ENCODE measurements around the gene RAB3IP. TPM values are rescaled to one million over a fixed set of nuclear protein-coding genes. Genes with fewer than 3 reads are reported as not detected.

RAB3IP gene, protein sequence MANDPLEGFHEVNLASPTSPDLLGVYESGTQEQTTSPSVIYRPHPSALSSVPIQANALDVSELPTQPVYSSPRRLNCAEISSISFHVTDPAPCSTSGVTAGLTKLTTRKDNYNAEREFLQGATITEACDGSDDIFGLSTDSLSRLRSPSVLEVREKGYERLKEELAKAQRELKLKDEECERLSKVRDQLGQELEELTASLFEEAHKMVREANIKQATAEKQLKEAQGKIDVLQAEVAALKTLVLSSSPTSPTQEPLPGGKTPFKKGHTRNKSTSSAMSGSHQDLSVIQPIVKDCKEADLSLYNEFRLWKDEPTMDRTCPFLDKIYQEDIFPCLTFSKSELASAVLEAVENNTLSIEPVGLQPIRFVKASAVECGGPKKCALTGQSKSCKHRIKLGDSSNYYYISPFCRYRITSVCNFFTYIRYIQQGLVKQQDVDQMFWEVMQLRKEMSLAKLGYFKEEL
- 10 to 100 TPM; 12.5 to 45.5 (median 21.6) TPM for total RNA-seq

DNA sequence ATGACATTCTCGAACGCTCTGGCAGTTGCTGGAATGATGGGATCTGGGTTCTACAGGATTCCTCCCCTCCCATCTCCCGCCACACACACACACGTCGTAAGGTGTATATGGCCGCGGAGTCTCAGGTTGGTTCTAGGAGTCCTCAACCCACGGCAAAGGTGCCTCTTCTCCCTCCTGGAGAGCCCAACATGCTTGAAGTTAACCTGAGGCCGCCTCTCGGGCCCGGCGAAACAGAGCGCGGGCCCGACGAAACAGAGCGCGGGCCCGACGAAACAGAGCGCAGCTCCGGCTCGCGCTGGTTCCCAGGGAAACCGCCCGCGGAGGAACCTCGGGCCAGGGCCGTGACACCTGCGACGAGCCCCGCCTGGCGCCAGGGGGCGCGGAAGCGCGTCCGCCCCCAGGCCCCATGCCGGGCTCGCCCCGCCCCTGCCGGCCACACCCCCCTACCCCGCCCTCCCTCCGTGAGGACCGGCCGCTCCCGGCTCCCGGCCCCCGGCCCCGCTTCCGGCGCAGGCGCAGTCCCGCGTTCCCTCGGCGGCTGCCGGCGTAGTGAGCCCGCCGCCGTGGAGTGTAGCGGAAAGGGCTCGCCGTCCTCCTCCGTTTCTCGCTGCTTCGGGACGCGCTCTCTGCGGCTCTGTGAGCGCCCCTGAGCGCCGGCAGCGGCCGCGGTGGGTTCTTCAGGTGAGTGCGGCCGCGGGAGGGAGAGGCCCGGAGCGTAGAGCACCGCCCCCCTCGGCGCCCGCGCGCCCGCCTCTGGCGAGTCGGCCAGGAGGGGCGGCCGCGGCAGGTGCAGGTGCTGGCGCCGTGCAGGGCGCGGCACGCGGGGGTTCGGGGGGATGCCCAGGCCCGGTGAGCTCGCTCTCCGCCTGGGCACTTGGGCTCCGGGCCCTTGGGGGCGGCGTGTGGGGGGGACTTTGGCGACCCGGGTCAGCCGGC, at the start of gene RAB3IP:
RAB3IP (plus strand) TSS at position 510 of the 936 bp plus-strand sequence. CDS start 16,549 bp downstream, outside the sequence.
- no peaks in the 10 kb centered on the region for H3K36me3 ChIP-seq
- H3K4me3 ChIP-seq: peak within 1 kb of the TSS; percentile 76 to 88 (median 77)
- intact Hi-C loops (cut with DNase I; ENCODE audit: low total_unique reads): no loop called here
- no peaks in the 10 kb centered on the region for H3K9me3 ChIP-seq
- peak in 1 of 3 donors; percentile 63 for TF ChIP-seq POLR2AphosphoS5 (IDR thresholded peaks at IDR 0.05)
- TF ChIP-seq, protein P1, sequence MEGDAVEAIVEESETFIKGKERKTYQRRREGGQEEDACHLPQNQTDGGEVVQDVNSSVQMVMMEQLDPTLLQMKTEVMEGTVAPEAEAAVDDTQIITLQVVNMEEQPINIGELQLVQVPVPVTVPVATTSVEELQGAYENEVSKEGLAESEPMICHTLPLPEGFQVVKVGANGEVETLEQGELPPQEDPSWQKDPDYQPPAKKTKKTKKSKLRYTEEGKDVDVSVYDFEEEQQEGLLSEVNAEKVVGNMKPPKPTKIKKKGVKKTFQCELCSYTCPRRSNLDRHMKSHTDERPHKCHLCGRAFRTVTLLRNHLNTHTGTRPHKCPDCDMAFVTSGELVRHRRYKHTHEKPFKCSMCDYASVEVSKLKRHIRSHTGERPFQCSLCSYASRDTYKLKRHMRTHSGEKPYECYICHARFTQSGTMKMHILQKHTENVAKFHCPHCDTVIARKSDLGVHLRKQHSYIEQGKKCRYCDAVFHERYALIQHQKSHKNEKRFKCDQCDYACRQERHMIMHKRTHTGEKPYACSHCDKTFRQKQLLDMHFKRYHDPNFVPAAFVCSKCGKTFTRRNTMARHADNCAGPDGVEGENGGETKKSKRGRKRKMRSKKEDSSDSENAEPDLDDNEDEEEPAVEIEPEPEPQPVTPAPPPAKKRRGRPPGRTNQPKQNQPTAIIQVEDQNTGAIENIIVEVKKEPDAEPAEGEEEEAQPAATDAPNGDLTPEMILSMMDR (IDR thresholded peaks at IDR 0.05): peak in 1 of 3 donors; percentile 24
- TF ChIP-seq POLR2A (IDR thresholded peaks at IDR 0.05): no peak
- H3K27ac ChIP-seq: peak within 1 kb of the TSS; percentile 87 to 89
- no peaks in the 10 kb centered on the region for H3K27me3 ChIP-seq
- no peaks in the 10 kb centered on the region for H3K4me1 ChIP-seq
- peak; percentile 73 to 87 for DNase-seq (ENCODE audit: low spot score in 2 of 2)

DNA sequence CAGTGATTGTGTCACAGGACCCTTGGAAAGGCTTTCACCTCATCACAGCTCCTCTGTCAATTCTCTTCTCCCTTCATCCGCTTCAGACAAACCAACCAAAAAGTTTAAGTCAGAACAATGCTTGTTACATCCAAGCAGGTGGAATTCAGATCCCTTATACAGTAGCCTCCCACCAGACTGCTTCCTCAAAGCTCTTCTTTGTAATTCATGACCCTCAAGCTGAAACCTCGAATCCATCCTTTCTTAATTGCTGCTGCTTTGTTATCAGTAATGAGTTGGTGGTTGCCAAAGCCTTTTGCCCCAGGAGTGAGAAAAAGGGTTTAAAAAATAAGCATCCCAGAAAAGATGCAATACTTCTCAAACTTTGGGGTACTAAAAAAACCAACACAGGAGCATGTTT, 49.0 kb upstream of the RAB3IP start:
- no peak for DNase-seq (ENCODE audit: low spot score in 2 of 2)
- Histone ChIP-seq H3K9me3 (no peaks in the 10 kb centered on the region), H3K27me3 (no peaks in the 10 kb centered on the region), H3K4me1 (no peaks in the 10 kb centered on the region), H3K36me3 (no peaks in the 10 kb centered on the region), H3K27ac (peak overlapping the region; percentile 50 to 82), H3K4me3 (no peak overlapping the region)
- TF ChIP-seq, protein P1 (IDR thresholded peaks at IDR 0.05): no peak
- TF ChIP-seq POLR2AphosphoS5 (IDR thresholded peaks at IDR 0.05) (no peak), POLR2A (IDR thresholded peaks at IDR 0.05) (no peak)
- intact Hi-C loops (cut with DNase I; ENCODE audit: low total_unique reads): no loop called here

- intact Hi-C loops (cut with DNase I; ENCODE audit: low total_unique reads): no loop called here
- no peak for DNase-seq (ENCODE audit: low spot score in 2 of 2)
- Histone ChIP-seq H3K4me1 (no peaks in the 10 kb centered on the region), H3K27me3 (no peaks in the 10 kb centered on the region), H3K27ac (no peak overlapping the region), H3K4me3 (no peak overlapping the region), H3K9me3 (no peaks in the 10 kb centered on the region), H3K36me3 (no peaks in the 10 kb centered on the region)
- TF ChIP-seq POLR2A (IDR thresholded peaks at IDR 0.05) (no peak), POLR2AphosphoS5 (IDR thresholded peaks at IDR 0.05) (no peak)
- TF ChIP-seq, protein P1 (IDR thresholded peaks at IDR 0.05): no peak
Observed at GRCh38 chr12:69694123-69694522, 44.5 kb upstream of the RAB3IP start.

DNA sequence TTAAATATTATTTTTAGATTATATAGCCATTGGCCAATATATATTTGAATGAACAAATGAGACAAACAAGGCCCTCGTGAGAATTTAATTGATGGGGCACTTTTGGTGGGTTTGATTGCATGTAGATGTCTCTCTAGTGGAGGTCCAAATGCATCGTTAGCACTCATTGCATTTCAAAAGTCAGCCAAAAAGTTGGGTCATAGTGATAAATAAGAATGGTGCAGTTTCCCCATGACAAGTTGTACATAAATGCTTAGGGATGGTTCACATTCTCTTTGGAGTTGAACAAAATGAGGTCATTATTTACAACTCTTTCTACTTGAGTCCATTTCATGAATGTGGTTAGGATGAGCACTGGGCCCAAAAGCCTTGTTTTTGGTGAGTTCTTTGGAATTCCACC, 40.6 kb upstream of the RAB3IP start:
- Histone ChIP-seq H3K4me3 (no peak overlapping the region), H3K36me3 (no peaks in the 10 kb centered on the region), H3K4me1 (no peaks in the 10 kb centered on the region), H3K27me3 (no peaks in the 10 kb centered on the region), H3K9me3 (no peaks in the 10 kb centered on the region), H3K27ac (peak overlapping the region; percentile 23 to 33)
- DNase-seq (ENCODE audit: low spot score in 2 of 2): no peak
- intact Hi-C loops (cut with DNase I; ENCODE audit: low total_unique reads): no loop called here
- TF ChIP-seq, protein P1 (IDR thresholded peaks at IDR 0.05): no peak
- no peak for TF ChIP-seq POLR2A (IDR thresholded peaks at IDR 0.05)
- TF ChIP-seq POLR2AphosphoS5 (IDR thresholded peaks at IDR 0.05): no peak

Data from breast epithelium (tissue), 4 donors.